ENCODE measurements around the gene COBLL1.
"Not testable (repeated sequence)": the region's sequence is repeated elsewhere in the genome, so short reads cannot be mapped to it uniquely, and the experiment has no call there.

COBLL1 gene

DNA sequence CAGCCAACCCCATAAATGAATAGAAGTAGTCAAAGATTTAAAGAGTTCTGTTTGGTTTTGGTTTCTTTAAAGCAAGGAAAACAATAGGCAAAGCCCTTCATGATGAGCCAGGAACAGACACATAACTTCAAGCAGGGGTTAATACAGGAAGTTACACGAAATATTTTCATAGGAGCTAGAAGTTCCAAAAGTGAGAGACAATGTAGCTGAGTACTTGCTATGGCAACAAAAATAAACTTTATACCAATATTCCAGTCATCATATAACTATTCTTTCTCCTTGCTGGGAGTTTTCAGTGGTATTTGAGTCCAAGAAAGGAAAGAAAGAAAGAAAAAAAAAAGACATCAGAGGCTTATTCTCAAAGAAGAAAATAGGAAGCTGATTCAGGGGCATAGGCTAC, 56.2 kb downstream of the COBLL1 start:
- no peak for DNase-seq

DNA sequence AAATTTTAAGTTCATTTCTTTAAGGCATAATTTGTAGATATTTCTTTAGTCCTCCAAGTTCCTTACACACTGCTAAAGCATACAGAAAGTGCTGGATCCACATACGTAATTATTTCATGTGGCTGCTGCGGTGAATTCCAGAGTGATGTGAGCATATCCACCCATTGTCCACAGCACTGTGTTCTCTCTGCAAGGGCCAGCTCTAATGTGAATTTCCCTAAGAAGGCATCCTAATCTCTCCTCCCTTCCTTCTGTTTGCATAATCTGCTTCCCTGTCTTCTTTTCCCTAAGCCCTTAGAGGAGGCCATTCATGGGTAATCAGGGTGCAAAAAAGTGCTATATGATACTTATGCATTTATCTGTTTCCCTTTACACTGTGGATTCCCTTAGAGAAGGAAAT, 57.2 kb downstream of the COBLL1 start:
- DNase-seq = no peak

GRCh38 chr2:164782323-164782722, 59.3 kb downstream of the COBLL1 start:
- DNase-seq = no peak

DNA sequence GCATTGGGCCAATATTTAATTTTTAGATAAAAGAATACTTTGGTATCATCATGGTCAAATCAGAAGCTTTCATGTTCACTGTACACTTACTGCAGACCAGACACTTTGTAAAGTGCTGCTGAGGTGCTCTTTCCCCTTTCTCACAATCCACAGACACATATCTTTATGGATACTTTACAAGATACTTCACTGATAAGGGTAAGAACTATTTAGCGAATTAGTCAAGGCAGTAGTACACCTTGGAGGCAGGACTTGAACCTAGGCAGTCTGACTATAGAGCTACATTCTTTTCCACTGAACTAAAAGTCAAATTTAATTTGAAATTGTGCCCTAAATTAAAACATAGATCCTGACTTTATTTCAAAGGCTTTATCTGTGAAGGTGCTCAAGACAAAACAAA, 60.2 kb downstream of the COBLL1 start:
- no peak for DNase-seq

- DNase-seq = no peak
Measured at GRCh38 chr2:164780611-164781178, 60.9 kb downstream of the COBLL1 start.

DNA sequence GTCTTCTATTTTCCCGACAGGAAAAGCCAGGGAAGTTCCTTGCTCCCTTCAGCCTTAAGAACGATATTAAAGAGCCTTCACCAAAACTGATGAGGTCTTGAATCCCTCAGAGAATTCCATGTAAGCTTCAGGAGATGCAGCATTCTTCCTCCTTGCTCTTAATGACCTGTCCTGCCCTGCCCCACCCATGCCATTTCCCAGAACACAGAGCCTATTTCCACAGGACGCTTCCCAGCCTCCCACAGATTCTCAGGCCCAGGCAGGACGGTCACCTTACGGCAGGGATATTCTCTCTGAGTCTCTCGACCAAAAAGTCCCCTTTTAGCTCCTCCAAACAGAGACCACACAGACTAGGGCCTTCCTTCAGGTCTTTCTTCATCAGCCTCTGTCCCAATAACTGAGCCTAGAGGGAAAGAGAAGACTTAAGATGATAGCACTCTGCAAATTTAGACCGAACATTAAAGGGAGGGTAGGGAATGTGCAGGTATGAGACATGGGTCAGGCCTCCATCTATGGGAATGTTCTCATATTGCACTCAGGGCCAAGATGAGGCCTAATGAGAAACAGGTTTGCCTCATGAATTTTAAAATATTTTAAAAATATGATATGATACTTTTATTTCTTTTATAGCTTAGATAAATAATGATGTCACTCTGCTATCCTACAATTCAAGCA, 62.1 kb downstream of the COBLL1 start:
- no peak for DNase-seq

- no peak for DNase-seq
Measured at GRCh38 chr2:164778723-164779122, 62.9 kb downstream of the COBLL1 start.

DNA sequence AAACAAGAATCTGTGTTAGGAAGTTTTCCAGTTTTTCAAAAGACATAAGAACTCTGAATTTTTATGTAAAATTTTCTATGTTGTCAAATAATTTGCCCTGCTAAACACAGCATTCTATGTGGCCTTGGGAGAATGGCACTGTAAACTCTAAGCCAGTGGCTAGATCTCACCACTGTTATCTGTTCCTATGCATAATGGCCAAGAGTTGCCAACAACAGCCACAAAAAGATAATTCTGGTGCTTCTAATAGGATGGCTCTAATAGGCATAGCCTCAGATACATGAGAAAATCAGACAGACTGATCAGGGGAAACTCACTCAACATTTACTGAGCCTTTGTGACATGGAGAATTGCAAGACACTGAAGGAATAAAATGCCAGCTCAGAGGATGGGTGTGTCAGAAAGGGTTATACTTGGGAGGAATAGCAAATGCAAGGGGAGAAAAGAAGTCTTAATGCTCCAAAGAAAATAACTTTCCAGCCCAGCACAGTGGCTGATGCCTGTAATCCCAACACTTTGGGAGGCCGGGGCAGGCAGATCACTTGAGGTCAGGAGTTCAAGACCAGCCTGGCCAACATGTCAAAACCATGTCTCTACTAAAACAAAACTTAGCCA, 63.7 kb downstream of the COBLL1 start:
- no peak for DNase-seq

GRCh38 chr2:164773635-164774034, 68.0 kb downstream of the COBLL1 start:
- DNase-seq = no peak

- DNase-seq = no peak
Measured at GRCh38 chr2:164773091-164773490, 68.5 kb downstream of the COBLL1 start.

DNA sequence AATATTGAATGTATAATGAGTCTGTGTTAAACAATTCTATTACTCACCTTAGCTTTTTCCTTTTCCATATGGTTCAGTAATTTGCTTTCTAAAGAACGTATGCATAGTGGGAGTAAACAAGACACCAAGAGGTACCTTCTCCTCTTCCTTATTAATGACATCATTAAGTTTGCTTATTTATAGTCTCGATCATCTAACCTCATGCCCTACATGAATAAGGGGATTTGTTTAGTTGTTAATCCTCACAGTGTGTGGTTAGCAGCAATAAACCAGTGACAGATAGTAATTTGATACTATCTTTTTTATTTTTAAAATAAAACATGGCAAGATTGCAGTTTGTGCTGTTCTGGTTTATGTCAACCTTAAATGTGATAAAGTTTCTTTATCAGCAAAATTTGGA, 69.7 kb downstream of the COBLL1 start:
- DNase-seq = no peak

DNA sequence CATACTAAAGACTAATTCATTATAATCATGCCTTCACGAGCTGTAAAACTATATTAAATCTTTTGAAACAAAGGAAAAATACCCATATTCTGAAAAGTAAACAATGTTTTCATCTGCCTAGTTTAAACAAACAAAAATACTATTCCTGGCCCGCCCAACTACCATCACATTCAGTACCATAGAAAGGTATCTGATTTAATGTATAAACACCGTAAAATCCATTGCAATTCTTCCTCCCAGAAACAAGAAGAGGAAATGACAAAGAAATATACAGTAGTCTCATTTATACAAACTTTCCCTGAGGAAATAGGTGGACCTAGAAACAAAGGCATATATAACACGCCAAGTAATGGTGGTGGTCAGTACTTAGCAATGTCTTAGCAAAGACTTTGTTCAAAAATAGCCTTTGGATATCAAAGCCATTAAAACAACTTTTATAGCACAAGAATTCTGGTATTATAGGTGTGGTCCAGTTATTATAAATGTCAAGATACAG, 71.2 kb downstream of the COBLL1 start:
- no peak for DNase-seq

GRCh38 chr2:164766954-164767320, 74.7 kb downstream of the COBLL1 start:
- no peak for DNase-seq

DNA sequence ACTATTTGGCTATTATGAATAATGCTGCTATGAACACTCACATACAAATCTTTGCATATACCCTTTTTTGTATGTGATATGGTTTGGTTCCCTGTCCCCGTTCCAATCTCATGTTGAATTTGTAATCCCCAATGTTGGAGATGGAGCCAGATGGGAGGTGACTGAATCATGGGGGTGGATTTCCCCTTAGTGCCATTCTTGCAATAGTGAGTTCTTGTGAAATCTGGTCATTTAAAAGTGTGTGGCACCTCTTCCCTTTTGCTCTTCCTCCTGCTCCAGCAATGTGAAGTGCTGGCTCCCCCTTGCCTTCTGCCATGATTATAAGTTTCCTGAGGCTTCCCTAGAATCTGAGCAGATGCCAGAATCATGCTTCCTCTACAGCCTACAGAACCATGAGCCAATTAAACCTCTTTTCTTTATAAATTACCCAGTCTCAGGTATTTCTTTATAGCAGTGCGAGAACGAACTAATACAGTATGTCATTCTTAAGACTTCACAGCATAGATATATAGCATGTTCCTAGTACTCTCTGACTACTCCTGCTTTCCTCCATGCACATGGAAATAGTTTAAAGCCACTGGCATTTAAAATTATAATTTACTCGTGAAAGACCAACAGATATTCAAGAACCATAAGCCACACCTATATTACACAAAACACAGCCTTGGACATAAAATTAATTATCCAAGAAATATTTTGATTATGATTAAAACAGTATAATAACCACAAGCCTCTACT, 75.2 kb downstream of the COBLL1 start:
- DNase-seq = no peak

- no peak for DNase-seq
Measured at GRCh38 chr2:164764996-164765395, 76.6 kb downstream of the COBLL1 start.

DNA sequence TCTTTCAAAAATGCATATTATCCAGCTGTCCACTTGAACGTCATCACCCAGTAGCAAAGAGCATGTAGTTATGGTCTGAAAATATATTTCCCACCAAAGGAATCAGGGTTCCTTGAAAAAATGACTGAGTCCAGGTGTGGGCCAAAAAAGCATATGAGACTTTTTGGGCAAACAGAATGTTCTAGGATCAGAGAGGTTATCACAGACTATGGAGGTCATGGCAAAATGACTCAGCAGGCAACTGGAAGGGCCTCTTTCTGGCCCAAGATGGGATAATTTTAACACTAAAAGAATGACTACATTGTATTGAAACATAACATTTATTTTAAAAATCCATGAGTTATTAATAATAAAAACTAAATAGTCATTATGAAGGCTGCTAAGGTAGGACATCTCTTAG, 77.1 kb downstream of the COBLL1 start:
- no peak for DNase-seq

GRCh38 chr2:164763431-164763830, 78.2 kb downstream of the COBLL1 start:
- DNase-seq = no peak

GRCh38 chr2:164761737-164762460, 79.7 kb downstream of the COBLL1 start:
- no peak for DNase-seq

DNA sequence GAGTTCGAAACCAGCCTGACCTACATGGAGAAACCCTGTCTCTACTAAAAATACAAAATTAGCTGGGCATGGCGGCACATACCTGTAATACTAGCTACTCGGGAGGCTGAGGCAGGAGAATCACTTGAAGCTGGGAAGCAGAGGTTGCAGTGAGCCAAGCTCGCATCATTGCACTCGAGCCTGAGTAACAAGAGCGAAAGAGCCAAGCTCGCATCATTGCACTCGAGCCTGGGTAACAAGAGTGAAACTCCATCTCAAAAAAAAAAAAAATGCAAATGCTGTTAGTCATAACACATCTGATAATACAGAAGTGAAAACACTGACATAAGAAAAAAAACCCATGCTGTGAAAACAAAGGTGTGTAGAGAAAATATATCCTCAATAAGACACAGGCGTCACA, 80.4 kb downstream of the COBLL1 start:
- DNase-seq = not testable (repeated sequence)

GRCh38 chr2:164760179-164760578, 81.4 kb downstream of the COBLL1 start:
- DNase-seq = no peak

DNA sequence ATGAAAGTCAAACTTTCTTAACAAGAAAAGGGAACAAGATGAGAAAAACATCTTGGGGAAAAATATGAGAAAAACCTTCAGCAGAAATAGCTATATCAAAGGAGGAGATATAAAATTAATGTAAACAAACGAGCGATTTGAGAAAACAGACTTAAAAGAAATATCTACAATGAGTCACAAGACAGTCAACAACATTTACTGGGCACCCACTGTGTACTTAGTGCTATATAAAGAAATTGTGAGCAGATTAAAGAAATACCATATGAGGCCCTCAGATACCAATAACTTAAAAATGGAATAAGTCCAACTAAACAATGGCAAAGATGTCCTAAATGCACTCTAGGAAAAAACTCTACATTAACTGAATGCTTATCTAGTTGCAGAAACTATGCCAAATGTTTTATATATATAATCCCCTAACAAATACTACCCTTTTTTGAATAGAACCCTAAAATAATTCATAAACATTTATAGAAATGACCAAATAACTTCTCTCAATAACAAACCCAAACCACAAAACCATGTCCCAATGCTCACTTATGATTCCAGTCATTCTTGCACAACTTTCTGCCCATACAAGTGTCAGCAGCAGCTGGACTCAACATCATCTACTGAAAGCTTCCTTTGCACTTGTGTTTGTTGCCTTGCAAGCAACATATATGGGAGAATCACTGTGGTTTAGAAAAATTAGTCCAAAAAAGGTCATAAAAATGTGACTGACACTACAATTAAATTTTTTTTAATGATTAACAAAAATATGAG, 83.5 kb downstream of the COBLL1 start:
- DNase-seq = no peak

- DNase-seq = no peak
Measured at GRCh38 chr2:164756773-164757172, 84.8 kb downstream of the COBLL1 start.

Data from DMS79 (cell line).